G401 (cell line): ENCODE results near the gene MRAP. TPM values are rescaled to one million over a fixed set of nuclear protein-coding genes. Genes with fewer than 3 reads are reported as not detected.
"Not testable (repeated sequence)": the region's sequence is repeated elsewhere in the genome, so short reads cannot be mapped to it uniquely, and the experiment has no call there.

Experiments
- DNase-seq: peaks from one replicate; pipeline ENCODE4 v3.0.0-alpha.2; 2015; ENCODE audit warnings: low spot score
- in situ Hi-C: cut with HindIII; loops from 2 replicates; pipeline ENCODE4 v1.10.0; 2016; ENCODE audit warnings: low sequenced_read_pairs, mixed read lengths
- total RNA-seq: library from RNA; depleted of rRNA; stranded (reverse); fragments of >200 nt; shearing (Covaris generic); gene quantifications from 2 replicates; pipeline ENCODE4 v1.2.3, GENCODE V29; 2014; rRNA removed

MRAP gene
- total RNA-seq: not detected in 2 replicates

DNA sequence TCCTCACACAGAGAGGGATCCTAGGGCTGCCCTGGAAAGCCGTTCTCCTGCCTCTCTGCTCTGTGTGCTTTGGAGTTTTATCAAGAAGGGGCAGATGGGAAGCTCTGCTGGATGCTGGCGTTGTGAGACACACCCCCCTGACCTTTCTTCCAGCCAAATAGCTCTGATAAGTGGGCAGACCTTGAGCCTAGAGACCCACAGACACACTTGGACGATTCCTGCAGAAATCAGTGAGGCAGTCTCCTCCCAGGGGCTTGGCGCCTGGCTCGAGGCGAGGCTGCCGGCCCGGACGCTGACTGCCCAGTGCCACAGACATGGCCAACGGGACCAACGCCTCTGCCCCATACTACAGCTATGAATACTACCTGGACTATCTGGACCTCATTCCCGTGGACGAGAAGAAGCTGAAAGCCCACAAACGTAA is at the start of gene MRAP:
TSS of gene MRAP (plus strand) at position 198 of the 424 bp plus-strand sequence. CDS start at position 315, 117 bp downstream.
- in situ Hi-C loops: no loop called here
- DNase-seq: peak; percentile 91

DNA sequence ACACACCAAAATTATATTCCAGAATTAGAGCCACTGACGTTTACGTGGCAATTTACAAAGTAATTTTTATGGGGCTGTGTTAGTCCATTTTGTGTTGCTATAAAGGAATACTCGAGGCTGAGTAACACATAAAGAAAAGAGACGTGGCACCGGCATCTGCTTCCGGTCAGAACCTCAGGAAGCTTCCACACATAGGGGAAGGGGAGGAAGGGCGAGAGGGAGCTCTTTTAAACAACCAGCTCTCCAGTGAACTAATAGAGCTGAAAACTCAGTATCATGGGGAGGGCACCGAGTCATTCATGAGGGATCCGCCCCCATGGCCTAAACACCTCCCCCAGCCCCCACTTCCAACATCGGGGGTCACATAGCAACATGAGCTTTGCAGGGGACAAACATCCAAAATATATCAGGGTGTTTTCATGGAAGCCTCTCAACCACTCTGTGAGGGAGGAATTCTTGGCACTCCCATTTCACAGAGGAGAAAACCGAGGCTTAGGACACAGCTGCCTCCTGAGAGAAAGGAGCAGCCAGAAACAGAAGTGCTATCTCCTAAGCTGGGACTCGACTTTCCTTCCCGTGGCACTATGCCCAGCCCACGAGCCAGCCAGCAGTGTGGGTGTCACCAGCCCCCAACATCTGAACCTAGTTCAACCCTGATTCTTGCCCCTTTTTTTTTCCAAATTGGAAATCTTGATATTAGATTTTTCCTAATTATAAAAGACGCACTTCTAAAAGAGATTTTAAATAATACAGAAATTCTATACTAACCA is 49.0 kb upstream of the MRAP start:
- DNase-seq: no peak
- in situ Hi-C loops: no loop called here

DNA sequence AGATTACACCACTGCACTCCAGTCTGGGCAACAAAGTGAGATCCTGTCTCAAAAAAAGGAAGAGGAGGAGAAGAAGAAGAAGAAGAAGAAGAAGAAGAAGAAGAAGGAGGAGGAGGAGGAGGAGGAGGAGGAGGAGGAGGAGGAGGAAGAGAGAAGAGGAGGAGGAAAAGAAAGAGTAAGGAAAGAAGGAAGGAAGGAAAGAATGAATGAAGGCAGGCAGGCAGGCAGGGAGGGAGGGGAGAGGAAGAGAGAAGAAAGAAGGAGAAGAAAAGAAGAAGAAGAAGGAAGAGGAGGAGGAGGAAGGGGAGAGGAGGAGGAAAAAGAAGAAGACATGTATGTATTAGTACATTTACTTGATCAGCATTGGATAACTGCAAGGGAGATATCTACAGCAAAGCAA is 46.5 kb upstream of the MRAP start:
- no peak for DNase-seq
- in situ Hi-C loops: no loop called here

DNA sequence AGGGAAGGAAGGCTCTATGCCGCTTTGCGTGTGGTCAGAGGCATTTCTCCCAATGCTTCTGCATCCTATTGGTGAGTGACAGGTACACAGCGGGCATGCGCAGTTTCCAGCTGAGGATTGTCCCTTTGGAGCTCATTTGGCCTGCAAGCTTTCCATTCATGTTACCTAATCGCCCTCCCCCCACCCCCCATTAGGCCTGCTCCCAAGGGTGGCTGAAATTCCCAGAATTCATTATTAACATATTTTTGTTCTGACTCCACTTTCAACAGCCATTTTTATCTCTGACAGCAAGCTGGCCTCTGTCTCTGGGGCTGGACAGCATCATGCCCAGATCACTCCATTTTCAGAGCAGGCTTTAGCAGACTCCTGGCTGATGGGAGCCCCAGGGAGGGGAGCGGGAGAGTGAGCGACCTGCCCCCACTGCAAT is 45.4 kb upstream of the MRAP start:
- DNase-seq: no peak
- in situ Hi-C loops: no loop called here

- in situ Hi-C loops: no loop called here
- DNase-seq: no peak
These were observed 42.4 kb upstream of the MRAP start for GRCh38 chr21:32256251-32256650.

- in situ Hi-C loops: no loop called here
- DNase-seq: peak; percentile 17
These were observed 41.6 kb upstream of the MRAP start for GRCh38 chr21:32256873-32257620.

DNA sequence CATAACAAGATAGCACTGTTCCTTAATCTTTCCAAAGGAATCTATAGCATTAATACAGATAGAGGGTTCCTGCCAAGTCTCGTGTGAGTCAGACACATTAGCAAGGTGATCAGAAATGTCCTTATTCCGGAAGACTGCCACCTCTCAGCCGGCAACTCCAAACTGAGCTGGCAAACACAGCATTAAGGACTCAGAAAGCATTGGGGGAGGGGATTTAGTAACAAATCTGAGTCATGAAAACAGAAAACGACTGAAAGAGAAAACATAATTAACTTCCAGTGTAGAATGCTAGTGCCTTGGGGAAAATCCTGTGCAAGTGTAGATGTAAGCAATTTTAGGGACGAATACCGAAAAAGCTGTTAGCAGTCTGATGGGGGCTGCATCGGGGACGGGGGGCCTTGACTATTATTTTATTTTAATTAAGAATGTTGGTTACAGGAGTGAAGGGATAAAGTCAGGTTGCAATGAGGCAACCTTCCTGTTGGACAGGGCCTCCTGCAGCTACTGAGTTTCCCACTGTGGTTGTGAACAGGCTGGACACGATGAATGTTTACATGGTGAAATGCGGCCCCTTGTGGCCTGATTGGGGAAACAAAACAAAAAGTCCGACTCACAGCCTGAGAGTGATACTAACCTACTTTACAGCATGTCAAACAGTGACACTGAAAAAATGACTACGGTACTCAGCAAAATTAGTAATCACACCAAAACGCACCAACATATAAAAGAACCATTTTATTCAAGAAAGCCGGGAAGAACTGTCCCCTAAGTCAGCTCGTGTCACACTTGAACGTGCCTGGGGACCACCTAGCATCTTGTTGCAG is 40.5 kb upstream of the MRAP start:
- peak; percentile 85 for DNase-seq
- in situ Hi-C loops: no loop called here

DNA sequence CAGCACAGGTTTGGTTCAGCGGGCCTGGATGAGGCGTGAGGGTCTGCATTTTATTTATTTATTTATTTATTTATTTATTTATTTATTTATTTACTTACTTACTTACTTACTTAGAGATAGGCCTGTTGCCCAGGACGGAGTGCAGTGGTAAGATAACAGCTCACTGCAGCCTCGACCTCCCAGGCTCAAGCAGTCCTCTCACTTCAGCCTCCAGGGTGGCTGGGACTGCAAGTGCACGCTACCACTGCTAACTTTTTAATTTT is 39.9 kb upstream of the MRAP start:
- DNase-seq: not testable (repeated sequence)

DNA sequence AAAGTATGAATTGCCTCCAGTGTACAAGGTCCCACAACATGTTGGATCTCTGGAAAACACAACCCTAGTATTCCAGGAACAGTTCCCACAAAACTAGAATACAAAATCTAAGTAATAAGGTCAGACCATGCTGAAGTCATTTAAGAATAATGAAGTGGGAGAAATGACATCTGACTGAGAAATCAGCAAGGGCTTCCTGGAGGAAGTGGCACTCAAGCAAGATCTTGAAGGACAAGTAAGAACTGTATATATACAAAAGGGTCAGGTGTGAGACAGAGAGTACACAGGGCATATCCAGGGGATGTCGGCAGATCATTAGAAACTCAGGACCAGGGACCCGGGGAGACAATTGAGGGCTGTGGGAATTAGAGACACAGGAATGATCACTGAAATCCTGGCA is 38.5 kb upstream of the MRAP start:
- DNase-seq: no peak
- in situ Hi-C loops: no loop called here

More for the DNA sequence above, 39.9 kb upstream of the MRAP start:
- in situ Hi-C loops: not testable (repeated sequence)

DNA sequence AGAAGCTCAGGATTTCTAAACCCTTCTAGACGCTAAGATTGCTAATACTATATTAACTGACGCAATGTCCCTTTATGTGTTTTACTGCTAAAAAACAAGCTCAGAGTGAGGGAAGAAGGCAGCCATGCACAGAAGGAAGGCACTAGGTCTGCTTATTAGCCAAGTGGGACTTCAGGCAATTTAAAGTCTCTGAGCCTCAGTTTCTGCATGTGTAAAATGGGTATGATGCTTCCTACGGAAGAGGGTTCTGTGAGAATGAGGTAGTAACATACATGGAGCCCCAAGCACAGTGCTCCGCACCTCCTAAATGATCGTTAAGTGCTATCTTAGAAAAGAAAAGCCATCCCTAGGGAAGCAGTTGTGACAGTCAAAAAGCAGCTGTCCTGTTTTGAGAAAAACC is 36.7 kb upstream of the MRAP start:
- DNase-seq: no peak
- in situ Hi-C loops: no loop called here

GRCh38 chr21:32265321-32265720 is 33.3 kb upstream of the MRAP start:
- in situ Hi-C loops, DNase-seq: not testable (repeated sequence)

GRCh38 chr21:32270748-32271147 is 27.9 kb upstream of the MRAP start:
- in situ Hi-C loops: no loop called here

DNA sequence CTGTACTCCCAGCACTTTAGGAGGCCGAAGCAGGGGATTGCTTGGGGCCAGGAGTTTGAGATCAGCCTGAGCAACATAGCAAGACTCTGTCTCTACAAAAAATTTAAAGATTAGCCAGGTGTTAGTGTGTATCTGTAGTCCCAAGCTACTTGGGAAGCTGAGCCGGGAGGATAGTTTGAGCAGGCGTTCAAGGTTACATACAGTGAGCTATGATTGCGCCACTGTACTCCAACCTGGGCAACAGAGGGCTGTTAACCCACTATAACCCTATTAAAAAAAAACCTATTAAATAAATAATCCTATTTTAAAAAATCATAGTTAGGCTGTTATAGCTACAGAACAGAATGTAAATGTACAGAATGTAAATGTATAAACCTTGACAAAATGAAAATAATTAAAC is 22.0 kb upstream of the MRAP start:
- in situ Hi-C loops: no loop called here
- DNase-seq: no peak

More at GRCh38 chr21:32270748-32271147, 27.9 kb upstream of the MRAP start:
- DNase-seq: no peak

GRCh38 chr21:32278103-32278502 is 20.6 kb upstream of the MRAP start:
- in situ Hi-C loops: no loop called here

GRCh38 chr21:32278518-32279376 is 19.9 kb upstream of the MRAP start, which contains the start of gene MIS18A:
TSS of gene MIS18A (minus strand) at chr21:32279049. CDS start at chr21:32279014, 35 bp downstream.
- peak; percentile 91 for DNase-seq
- in situ Hi-C loops: no loop called here

More at GRCh38 chr21:32278103-32278502, 20.6 kb upstream of the MRAP start:
- no peak for DNase-seq

- DNase-seq: no peak
- in situ Hi-C loops: no loop called here
These were observed 19.3 kb upstream of the MRAP start for GRCh38 chr21:32279377-32279680.

GRCh38 chr21:32281531-32281930 is 17.1 kb upstream of the MRAP start:
- in situ Hi-C loops: no loop called here
- no peak for DNase-seq

DNA sequence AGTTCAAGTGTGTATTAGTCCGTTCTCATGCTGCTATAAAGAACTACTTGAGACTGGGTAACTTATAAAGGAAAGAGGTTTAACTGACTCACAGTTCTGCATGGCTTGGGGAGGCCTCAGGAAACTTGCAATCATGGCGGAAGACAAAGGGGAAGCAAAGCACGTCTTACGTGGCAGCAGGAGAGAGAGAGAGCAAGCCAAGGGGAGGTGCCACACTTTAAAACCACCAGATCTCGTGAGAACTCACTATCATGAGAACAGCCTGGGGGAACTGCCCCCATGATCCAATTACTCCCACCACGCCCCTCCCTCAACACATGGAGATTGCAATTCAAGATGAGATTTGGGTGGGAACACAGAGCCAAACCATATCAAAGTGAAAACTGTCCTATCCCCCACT is 15.7 kb upstream of the MRAP start:
- in situ Hi-C loops: no loop called here
- DNase-seq: no peak

GRCh38 chr21:32285476-32285875 is 13.2 kb upstream of the MRAP start:
- in situ Hi-C loops: no loop called here
- DNase-seq: no peak
